ENCODE results near the gene ANKMY2. TPM values are rescaled to one million over a fixed set of nuclear protein-coding genes. Genes with fewer than 3 reads are reported as not detected.
A peak's percentile ranks its signal among the peaks of the same experiment; 100 is the strongest.

Gene ANKMY2
- total and polyA plus RNA-seq, 2 donors from 2014 or later: 19.3 to 21.9 TPM

DNA sequence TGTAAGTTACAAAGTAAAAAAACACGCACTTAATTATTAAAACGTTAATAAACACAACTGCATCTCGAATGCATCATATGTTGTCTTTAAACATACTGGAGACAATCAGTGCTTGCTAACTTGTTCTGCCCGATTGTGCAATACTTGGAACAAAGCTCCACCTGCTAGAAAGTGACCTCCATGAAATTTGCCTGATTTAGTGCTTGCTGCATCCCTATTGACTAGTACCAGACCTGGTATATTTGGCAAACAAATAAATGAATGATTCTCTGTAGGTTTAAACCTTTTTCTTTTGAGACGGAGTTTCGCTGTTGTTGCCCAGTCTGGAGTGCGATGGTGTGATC, 6.7 kb upstream of the ANKMY2 start:
- Histone ChIP-seq H3K9ac (ENCODE audit: low read length in 3 of 3) (no peak overlapping the region), H3K27ac (ENCODE audit: low read depth in 2 of 2, low read length in 2 of 2) (no peak overlapping the region), H3K4me1 (ENCODE audit: control insufficient read depth in 2 of 3, insufficient read depth in 2 of 3, low read depth in 1 of 3, low read length in 3 of 3) (peaks cover 0 to 3% (median 0%) of the 10 kb centered on the region in 3 donors), H3K4me3 (ENCODE audit: low read length in 3 of 3) (no peak overlapping the region), H3K36me3 (ENCODE audit: control insufficient read depth in 2 of 3, insufficient read depth in 3 of 3, low read length in 3 of 3) (no peaks in the 10 kb centered on the region), H3K27me3 (ENCODE audit: control insufficient read depth, insufficient read depth, low read length) (no peaks in the 10 kb centered on the region), H3K9me3 (ENCODE audit: control insufficient read depth in 2 of 3, insufficient read depth in 1 of 3, low read length in 3 of 3) (no peaks in the 10 kb centered on the region)
- DNase-seq (no peak), FAIRE-seq (no peak)
- TF ChIP-seq, protein P1, sequence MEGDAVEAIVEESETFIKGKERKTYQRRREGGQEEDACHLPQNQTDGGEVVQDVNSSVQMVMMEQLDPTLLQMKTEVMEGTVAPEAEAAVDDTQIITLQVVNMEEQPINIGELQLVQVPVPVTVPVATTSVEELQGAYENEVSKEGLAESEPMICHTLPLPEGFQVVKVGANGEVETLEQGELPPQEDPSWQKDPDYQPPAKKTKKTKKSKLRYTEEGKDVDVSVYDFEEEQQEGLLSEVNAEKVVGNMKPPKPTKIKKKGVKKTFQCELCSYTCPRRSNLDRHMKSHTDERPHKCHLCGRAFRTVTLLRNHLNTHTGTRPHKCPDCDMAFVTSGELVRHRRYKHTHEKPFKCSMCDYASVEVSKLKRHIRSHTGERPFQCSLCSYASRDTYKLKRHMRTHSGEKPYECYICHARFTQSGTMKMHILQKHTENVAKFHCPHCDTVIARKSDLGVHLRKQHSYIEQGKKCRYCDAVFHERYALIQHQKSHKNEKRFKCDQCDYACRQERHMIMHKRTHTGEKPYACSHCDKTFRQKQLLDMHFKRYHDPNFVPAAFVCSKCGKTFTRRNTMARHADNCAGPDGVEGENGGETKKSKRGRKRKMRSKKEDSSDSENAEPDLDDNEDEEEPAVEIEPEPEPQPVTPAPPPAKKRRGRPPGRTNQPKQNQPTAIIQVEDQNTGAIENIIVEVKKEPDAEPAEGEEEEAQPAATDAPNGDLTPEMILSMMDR (IDR thresholded peaks at IDR 0.05; ENCODE audit: borderline replicate concordance, extremely low read depth, insufficient read depth): no peak
- intact Hi-C loops (cut with DNase I): no loop called here

DNA sequence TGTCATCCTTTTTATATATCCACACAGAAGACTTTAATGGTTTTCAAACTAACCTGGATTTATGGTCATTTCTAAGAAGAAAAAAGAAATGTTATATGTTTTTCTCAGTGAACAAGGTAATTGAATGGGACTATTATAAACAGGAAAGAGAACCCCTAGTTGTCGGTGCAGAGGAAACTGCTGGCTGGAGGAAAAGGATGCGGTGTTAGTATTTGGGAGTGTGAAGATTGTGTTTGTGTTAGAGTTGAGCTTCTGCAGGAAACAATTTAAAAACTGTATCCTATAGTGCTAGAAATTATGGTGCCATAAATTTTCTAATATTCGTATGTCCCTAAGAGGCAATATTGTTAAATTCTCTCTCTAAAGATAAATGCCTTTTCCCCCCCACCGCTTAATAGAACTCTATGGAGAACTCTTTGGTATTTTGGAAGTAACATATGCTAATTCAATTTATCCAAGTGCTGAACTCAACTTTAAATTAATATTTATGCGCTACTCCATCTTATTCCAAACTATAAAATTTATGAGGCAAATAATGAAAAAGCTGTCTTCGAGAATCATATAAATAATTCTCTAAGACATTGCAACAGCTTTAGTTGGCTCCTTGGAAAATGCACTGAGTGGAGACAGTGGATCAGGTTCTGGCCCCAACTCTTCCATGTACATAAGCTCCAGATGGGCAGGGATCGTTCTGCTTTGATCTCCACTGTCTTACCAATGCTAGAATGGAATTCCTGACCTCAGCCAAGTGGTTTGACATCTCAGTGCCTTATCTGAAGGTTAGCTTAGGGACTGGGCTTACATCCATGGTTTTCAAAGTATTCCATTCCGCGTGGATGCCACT, 6.1 kb upstream of the ANKMY2 start:
- no peak overlapping the region for H3K27ac ChIP-seq (ENCODE audit: low read depth in 2 of 2, low read length in 2 of 2)
- DNase-seq: peak in 1 of 5 donors; percentile 22
- no peak for FAIRE-seq
- no peaks in the 10 kb centered on the region for H3K36me3 ChIP-seq (ENCODE audit: control insufficient read depth in 2 of 3, insufficient read depth in 3 of 3, low read length in 3 of 3)
- no peaks in the 10 kb centered on the region for H3K27me3 ChIP-seq (ENCODE audit: control insufficient read depth, insufficient read depth, low read length)
- peaks cover 0 to 3% (median 0%) of the 10 kb centered on the region in 3 donors for H3K4me1 ChIP-seq (ENCODE audit: control insufficient read depth in 2 of 3, insufficient read depth in 2 of 3, low read depth in 1 of 3, low read length in 3 of 3)
- H3K9me3 ChIP-seq (ENCODE audit: control insufficient read depth in 2 of 3, insufficient read depth in 1 of 3, low read length in 3 of 3): no peaks in the 10 kb centered on the region
- TF ChIP-seq, protein P1 (IDR thresholded peaks at IDR 0.05; ENCODE audit: borderline replicate concordance, extremely low read depth, insufficient read depth): no peak
- no peak overlapping the region for H3K9ac ChIP-seq (ENCODE audit: low read length in 3 of 3)
- H3K4me3 ChIP-seq (ENCODE audit: low read length in 3 of 3): no peak overlapping the region
- intact Hi-C loops (cut with DNase I): no loop called here

DNA sequence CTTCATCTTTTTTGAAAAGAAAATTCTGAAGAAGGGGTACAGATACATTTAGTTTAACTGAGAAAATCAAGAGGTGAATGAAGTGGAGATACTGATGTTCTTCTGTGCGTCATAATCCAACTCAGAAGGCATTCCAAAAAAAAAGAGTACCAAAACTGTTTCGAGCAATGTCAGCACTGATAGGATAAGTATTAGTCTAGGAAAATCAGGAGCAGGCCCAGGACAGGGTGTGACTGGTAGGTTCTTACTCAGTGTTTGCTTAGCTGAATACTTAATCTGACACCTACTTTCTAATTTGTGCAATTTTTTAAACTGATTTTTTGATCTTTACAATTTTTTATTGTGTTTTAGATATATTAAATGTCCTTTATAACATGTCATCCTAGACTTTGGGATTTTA, 4.7 kb upstream of the ANKMY2 start:
- H3K9ac ChIP-seq (ENCODE audit: low read length in 3 of 3): no peak overlapping the region
- DNase-seq (no peak), FAIRE-seq (no peak)
- no peak overlapping the region for H3K27ac ChIP-seq (ENCODE audit: low read depth in 2 of 2, low read length in 2 of 2)
- peaks cover 0 to 3% (median 0%) of the 10 kb centered on the region in 3 donors for H3K4me1 ChIP-seq (ENCODE audit: control insufficient read depth in 2 of 3, insufficient read depth in 2 of 3, low read depth in 1 of 3, low read length in 3 of 3)
- TF ChIP-seq, protein P1 (IDR thresholded peaks at IDR 0.05; ENCODE audit: borderline replicate concordance, extremely low read depth, insufficient read depth): no peak
- intact Hi-C loops (cut with DNase I): no loop called here
- no peaks in the 10 kb centered on the region for H3K36me3 ChIP-seq (ENCODE audit: control insufficient read depth in 2 of 3, insufficient read depth in 3 of 3, low read length in 3 of 3)
- no peak overlapping the region for H3K4me3 ChIP-seq (ENCODE audit: low read length in 3 of 3)
- H3K9me3 ChIP-seq (ENCODE audit: control insufficient read depth in 2 of 3, insufficient read depth in 1 of 3, low read length in 3 of 3): no peaks in the 10 kb centered on the region
- no peaks in the 10 kb centered on the region for H3K27me3 ChIP-seq (ENCODE audit: control insufficient read depth, insufficient read depth, low read length)
